Measurements from ENCODE around the gene PDZD8.
"Not testable (repeated sequence)": the region's sequence is repeated elsewhere in the genome, so short reads cannot be mapped to it uniquely, and the experiment has no call there.

Gene PDZD8

GRCh38 chr10:117254774-117255735, 120.2 kb downstream of the PDZD8 start:
- DNase-seq (ENCODE audit: low read depth) = no peak

- DNase-seq (ENCODE audit: low read depth) = no peak
Observed at GRCh38 chr10:117254338-117254737, 120.9 kb downstream of the PDZD8 start.

- DNase-seq (ENCODE audit: low read depth) = no peak
Observed at GRCh38 chr10:117253908-117254307, 121.3 kb downstream of the PDZD8 start.

- DNase-seq (ENCODE audit: low read depth) = no peak
Observed at GRCh38 chr10:117250411-117250810, 124.8 kb downstream of the PDZD8 start.

- DNase-seq (ENCODE audit: low read depth) = no peak
Observed at GRCh38 chr10:117249493-117250093, 125.6 kb downstream of the PDZD8 start.

- DNase-seq (ENCODE audit: low read depth) = no peak
Observed at GRCh38 chr10:117248750-117249465, 126.3 kb downstream of the PDZD8 start.

GRCh38 chr10:117246997-117247671, 128.1 kb downstream of the PDZD8 start:
- DNase-seq (ENCODE audit: low read depth) = no peak

- no peak for DNase-seq (ENCODE audit: low read depth)
Observed at GRCh38 chr10:117242463-117242832, 132.8 kb downstream of the PDZD8 start.

- DNase-seq (ENCODE audit: low read depth) = no peak
Observed at GRCh38 chr10:117241541-117242462, 133.4 kb downstream of the PDZD8 start.

GRCh38 chr10:117240621-117241529, 134.4 kb downstream of the PDZD8 start, which contains the start of gene SLC18A2:
Gene SLC18A2 (plus strand): TSS chr10:117241114. CDS start chr10:117241694, 580 bp downstream.
- DNase-seq (ENCODE audit: low read depth) = no peak

GRCh38 chr10:117239721-117240620, 135.3 kb downstream of the PDZD8 start:
- no peak for DNase-seq (ENCODE audit: low read depth)

GRCh38 chr10:117239051-117239450, 136.2 kb downstream of the PDZD8 start:
- DNase-seq (ENCODE audit: low read depth) = no peak

GRCh38 chr10:117237401-117237991, 137.7 kb downstream of the PDZD8 start:
- DNase-seq (ENCODE audit: low read depth) = no peak

- DNase-seq (ENCODE audit: low read depth) = not testable (repeated sequence)
Observed at GRCh38 chr10:117230107-117230506, 145.1 kb downstream of the PDZD8 start.

- DNase-seq (ENCODE audit: low read depth) = no peak
Observed at GRCh38 chr10:117228210-117228609, 147.0 kb downstream of the PDZD8 start.

Measured in GM04504 (cell line).